ENCODE data around the gene DIS3L2.

The DIS3L2 gene

DNA sequence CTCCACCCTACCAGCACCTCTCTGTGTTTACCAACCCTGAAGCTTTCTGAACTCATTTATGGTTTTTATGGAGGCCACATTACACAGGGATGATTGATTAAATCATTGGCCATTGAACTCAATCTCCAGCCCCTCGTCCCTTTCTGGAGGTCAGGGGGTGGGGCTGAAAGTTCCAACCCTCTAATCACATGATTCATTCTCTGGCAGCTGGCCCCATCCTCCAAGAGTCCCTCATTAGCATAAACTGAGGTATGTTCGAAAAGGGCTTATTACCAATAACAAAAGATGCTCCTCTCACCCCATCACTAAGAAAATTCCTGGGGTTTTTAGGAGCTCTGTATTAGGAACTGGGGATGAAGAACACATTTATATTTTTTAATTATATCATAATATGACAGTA is 92.3 kb downstream of the DIS3L2 start:
- no peak for DNase-seq (ENCODE audit: low read depth, low spot score)

GRCh38 chr2:232058063-232058877 is 96.8 kb downstream of the DIS3L2 start:
- DNase-seq (ENCODE audit: low read depth, low spot score) = no peak

GRCh38 chr2:232058931-232059330 is 97.4 kb downstream of the DIS3L2 start:
- no peak for DNase-seq (ENCODE audit: low read depth, low spot score)

- no peak for DNase-seq (ENCODE audit: low read depth, low spot score)
Observed at GRCh38 chr2:232061265-232061664, 99.8 kb downstream of the DIS3L2 start.

- no peak for DNase-seq (ENCODE audit: low read depth, low spot score)
Observed at GRCh38 chr2:232073026-232073425, 111.5 kb downstream of the DIS3L2 start.

DNA sequence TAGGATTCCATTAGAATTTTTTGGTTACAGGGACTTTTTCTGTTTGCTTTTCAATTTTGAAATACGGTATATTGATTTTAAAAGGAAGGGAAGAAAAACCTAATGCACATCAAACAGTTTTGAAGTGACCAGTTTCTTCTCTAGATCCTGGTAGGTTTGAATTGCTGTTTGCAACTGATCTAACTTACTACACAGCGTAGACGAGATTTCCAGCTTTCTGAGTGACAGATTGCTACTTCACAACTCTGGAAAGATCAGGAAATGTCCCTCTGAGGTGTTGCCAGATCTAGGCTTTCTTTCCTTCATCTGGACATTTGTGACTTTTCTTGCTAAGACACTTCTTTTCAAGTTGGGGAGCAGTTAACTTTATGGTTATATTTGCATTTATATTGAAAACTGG is 112.2 kb downstream of the DIS3L2 start:
- no peak for DNase-seq (ENCODE audit: low read depth, low spot score)

DNA sequence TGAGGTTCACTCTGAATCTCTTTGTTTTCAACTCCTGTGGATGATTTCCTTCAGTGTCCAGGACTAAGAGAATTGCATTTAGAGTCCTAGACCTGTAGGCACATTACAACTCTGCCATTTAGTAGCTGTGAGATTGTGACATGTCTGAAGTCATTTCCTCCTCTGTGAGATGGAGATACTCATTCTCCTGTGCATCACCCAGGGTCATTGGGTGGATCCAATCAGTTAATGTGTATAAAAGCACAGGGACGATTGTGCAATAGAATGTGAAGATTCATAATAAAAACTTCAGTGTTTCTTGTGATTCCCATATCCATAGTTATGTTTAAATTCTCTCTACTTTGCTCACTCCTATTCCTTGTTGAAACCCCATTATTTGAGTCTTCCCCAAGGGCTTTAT is 113.6 kb downstream of the DIS3L2 start:
- no peak for DNase-seq (ENCODE audit: low read depth, low spot score)

DNA sequence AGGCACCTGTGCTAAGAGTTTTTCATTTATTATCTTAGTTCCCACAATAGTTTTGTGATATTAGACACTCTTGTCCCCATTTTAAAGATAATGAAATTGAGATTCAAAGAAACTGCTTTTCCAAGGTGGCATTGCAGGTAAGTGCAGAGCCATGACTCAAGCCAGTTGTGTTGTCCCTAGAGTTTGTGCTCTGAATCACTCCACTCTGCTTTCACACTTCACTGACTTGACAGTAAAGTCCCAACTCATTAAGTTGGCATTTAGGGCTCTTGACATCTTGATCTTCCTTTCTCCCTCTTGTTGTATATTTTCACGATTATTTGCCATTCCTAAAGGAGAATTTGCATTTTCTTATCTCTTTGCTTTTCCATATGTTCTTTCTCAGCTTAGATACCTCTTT is 114.3 kb downstream of the DIS3L2 start:
- no peak for DNase-seq (ENCODE audit: low read depth, low spot score)

DNA sequence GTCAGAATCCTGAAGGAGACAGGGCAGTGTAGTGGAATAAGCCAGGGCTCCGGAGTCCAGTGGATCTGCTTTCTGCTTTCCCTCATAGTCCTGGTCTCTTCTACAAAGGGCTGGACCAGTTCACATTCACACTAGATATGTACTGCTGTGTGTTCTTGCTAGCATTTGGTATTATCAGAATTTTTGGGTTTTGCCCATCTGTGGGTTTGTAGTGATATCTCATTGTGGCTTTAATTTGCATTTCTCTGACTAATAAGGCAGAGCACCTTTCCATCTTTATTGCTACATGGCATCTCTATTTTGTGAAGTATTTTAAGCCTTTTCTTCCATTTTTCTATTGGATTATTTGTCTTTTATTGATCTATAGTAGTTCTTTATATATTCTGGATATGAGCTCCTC is 114.8 kb downstream of the DIS3L2 start:
- DNase-seq (ENCODE audit: low read depth, low spot score) = no peak

GRCh38 chr2:232076736-232077135 is 115.2 kb downstream of the DIS3L2 start:
- no peak for DNase-seq (ENCODE audit: low read depth, low spot score)

DNA sequence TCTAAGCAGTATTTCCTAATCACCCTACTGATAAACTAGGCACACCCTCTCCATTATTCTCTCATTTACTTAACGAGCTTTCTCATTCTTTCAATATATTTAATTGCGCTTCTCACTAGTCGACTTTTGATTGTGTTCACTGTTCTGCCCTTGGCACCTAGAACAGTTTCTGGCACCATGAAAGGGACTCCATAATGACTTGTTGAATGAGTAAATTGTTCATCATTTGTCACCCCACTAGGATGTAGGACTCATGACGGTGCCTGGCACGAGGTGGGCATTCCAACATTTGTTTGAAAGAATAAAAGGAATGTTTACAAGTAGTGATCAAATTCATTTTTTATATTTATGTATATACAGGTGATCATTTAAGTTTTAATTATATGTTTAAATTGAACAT is 123.7 kb downstream of the DIS3L2 start:
- no peak for DNase-seq (ENCODE audit: low read depth, low spot score)

DNA sequence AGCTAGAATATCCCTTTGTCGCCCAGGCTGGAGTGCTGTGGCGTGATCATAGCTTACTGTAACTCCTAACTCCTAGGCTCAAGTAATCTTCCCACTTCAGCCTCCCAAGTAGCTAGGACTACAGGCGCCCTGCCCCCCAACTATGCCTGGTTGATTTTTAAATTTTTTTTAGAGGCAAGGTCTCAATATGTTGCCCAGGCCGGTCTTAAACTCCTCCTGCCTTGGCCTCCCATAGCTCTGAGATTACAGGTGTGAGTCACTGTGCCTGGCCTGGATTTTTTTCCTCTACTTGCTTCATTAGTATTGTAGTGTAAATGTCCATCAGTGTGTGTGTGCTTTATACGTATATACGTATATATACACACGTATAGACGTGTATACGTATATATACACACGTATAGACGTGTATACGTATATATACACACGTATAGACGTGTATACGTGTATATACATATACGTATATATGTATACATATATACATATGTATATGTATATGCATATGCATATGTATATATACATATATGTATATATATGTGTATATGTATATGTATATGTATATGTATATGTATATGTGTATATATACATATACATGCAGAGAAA is 124.4 kb downstream of the DIS3L2 start:
- no peak for DNase-seq (ENCODE audit: low read depth, low spot score)

GRCh38 chr2:232088771-232089170 is 127.3 kb downstream of the DIS3L2 start:
- no peak for DNase-seq (ENCODE audit: low read depth, low spot score)

GRCh38 chr2:232094201-232094600 is 132.7 kb downstream of the DIS3L2 start:
- DNase-seq (ENCODE audit: low read depth, low spot score) = no peak

DNA sequence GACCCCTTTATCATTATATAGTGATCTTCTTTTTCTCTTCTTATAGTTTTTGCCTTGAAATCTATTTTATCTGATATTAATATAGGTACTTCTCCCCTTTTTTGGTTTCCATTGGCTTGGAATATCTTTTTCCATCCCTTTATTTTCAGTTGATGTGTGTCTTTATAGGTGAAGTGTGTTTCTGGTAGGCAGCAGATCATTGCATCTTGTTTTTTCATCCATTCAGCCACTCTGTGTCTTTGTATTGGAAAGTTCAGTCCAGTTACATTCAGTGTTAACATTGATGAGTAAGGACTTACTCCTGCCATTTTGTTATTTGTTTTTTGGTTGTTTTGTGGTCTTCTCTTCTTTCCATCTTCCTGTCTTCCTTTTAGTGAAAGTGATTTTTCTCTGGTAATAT is 133.4 kb downstream of the DIS3L2 start:
- no peak for DNase-seq (ENCODE audit: low read depth, low spot score)

DNA sequence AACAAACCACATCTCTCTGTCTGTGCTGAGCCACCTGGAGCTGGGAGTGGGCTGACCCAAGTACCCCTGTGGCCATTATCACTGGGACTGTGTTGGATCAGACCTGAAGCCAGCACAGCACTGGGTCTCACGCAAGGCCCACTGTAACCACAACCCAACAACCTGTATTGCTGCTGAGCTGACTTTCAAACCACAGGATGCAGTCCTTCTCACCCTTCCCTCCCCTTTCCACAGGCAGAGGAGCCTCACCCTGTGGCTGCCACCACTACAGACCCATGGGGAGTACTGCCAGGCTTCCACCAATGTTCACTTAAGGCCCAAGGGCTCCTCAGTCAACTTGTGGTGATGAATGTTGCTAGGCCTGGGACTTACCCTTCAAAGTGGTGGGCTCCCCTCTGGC is 135.7 kb downstream of the DIS3L2 start:
- DNase-seq (ENCODE audit: low read depth, low spot score) = no peak

DNA sequence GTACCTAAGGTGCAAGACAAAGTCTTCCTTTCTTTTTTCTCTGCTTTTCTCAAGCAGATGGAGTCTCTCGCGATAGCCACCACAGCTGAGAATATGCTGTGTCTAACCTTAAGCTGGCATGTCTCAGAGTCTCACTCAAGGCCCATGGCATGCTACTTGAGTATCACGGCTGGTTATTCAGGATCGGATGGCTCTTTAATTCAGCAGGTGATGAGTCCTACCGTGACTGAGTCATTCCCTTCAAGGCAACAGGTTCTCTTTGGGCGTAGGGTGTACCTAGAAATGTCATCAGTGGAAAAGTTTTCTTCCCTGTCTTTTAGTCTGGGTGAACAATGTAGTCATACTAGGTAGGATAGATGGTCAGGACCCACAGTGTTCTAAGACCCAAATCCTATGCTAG is 136.2 kb downstream of the DIS3L2 start:
- DNase-seq (ENCODE audit: low read depth, low spot score) = no peak

DNA sequence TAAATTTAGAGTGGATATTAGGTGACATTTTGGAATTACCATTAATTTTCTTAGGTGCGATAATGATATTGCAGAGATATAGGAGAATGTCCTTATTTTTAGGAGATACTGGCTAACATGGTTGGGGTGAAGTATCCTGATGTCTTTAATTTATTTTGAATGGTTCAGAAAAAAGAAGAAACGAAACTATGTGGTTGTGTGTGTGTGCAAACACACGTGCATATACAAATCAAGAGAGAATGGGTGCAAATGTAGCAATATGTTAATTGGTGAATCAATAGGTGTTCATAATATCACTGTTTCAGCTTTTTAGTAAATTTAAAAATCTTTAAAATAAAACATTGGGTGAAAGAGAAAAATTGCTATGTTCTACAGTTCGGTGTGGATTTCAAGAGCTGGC is 140.9 kb downstream of the DIS3L2 start:
- DNase-seq (ENCODE audit: low read depth, low spot score) = no peak

GRCh38 chr2:232103140-232103737 is 141.7 kb downstream of the DIS3L2 start:
- no peak for DNase-seq (ENCODE audit: low read depth, low spot score)

DNA sequence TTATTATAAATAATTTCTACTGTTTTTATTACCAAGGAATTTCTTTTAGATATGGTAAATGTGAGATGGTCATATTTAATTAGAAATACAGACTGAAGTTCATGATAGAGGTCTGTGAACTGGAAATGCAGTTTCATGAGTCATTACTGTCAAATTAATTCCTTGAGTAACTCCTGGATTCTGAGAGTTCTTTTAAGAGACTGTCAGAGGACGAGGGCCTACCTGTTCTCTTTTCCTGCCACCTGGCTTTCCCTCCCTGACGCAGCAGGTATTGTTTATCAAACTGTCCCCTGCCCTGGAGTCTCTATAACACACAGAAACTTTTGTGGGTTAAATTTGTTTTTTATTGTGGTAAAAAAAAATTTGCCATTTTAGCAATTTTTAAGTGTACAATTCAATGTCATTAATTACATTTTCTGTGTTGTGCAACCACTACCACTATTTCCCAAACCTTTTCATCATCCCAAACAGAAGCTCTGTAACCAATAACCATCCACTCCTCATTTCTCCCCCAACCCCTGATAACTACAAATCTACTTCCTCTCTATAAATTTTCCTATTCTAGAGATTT is 142.6 kb downstream of the DIS3L2 start:
- DNase-seq (ENCODE audit: low read depth, low spot score) = no peak

- DNase-seq (ENCODE audit: low read depth, low spot score) = no peak
Observed at GRCh38 chr2:232111551-232111950, 150.0 kb downstream of the DIS3L2 start.

GRCh38 chr2:232113821-232114220 is 152.3 kb downstream of the DIS3L2 start:
- DNase-seq (ENCODE audit: low read depth, low spot score) = no peak
